Stimulated activated CD4-positive, alpha-beta T cell treated with anti-CD3 and anti-CD28 coated beads, Interleukin-15, amount 100 ng/mL, for 1 hour (primary cell): ENCODE data around the gene SH2B3.

ENCODE experiments used
- DNase-seq, 2 donors: peaks; one replicate each; pipeline ENCODE4 v3.0.0-alpha.2; 2020; ENCODE audit warnings: low read depth in 1 of 2, low spot score in 1 of 2

Gene SH2B3

GRCh38 chr12:111427417-111428074, 21.8 kb downstream of the SH2B3 start:
- DNase-seq = no peak

DNA sequence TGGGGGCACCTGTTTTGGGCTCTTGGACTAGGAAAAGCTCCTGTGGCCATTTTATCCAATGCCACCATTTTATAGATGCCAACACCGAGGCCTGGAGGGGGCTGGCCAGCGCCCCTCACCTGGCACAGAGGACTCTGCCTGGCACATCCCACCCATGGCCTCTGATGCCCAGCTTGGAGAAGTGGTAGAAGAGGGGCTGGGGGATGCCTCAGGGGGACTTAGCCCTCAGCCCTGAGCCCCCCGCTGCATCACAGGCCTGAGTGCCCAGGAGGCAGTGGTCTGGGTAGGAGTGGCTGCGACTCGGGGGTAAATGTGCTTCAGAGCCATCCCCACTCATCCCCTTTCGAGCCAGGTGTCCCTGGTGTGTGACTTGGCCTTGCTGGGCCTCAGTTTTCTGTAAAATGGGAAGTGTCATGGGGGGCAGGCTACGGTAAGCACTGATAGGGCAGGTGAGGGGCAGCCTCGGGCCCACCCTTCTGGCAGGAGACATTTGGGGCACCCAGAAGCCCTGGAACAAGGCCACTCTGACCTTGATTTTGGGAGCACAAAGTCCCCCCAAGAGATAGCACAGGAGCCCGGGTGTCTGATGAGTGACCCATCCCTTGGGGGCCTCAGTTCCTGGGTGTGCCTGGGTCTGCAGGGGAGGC, 22.5 kb downstream of the SH2B3 start:
- no peak for DNase-seq

DNA sequence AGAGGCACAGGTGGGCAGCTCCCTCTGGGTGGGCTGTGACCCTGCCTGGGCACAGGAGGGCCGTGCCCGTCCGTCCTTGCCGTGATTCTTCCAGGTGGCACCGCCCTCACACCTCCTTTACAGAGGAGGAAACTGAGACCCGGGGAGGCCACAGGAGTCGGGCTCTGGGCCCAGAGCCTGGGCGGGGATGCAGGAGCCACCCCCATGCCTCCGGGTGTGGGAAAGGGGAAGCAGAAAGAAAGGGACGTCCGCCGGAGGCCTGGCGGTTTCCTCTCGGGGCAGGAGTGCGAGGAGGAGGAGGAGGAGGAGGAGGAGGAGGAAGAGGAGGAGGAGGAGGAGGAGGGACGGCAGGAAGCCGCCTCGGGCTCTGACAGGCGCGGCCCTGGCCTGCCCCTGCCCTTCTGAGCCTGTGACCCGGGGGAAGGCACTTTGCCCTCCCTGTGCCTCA, 23.0 kb downstream of the SH2B3 start:
- no peak for DNase-seq

- DNase-seq = peak; percentile 44 to 61
Observed at GRCh38 chr12:111429828-111430432, 24.2 kb downstream of the SH2B3 start.

- DNase-seq = peak; percentile 51 to 59
Observed at GRCh38 chr12:111430433-111431353, 25.0 kb downstream of the SH2B3 start.

DNA sequence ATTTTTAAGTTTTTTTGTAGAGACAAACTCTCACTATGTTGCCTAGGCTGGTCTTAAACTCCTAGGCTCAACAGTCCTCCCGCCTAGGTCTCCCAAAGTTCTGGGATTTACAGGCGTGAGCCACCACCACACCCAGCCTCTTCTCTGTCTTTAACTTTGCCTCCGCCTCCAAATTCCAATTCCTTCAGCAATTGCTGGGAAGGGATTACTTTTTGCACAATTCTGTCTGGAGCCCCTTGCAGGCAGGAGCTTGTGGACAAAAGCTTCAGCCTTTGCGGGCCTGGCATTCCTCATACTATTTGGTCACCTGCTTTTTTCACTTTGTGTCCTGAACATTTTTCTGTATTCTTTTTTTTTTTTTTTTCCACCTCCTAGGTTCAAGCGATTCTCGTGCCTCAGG, 26.0 kb downstream of the SH2B3 start:
- no peak for DNase-seq

- DNase-seq = no peak
Observed at GRCh38 chr12:111434049-111434448, 28.3 kb downstream of the SH2B3 start.

GRCh38 chr12:111434680-111435338, 29.1 kb downstream of the SH2B3 start:
- DNase-seq = peak; percentile 67 to 76

DNA sequence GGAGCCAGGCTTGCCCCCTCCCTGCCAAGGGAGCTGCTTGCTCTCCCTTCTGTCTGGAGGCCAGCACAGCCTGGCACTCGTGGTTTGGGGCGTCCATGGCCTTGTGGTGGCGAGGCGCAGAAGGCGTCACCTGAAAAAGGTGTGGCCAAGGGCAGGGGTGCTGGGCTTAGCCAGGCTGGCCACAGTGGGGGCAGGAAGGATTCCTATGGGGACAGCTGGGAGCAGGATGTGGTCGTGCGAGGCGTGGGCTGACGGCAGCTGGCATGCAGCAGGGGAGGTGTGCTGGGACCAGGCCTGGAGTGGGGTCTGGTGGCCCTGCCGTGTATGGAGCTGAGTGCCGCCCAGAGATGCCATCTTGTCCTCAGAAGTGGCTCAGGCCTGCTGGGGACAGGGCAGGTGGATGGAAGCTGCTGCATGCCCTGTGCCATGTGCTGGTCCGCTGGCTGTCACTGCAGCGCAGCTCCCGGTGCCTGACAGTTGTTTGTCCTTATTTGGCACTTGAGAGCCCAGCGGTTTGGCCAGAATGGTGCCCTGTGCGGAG, 30.0 kb downstream of the SH2B3 start:
- no peak for DNase-seq

- DNase-seq = no peak
Observed at GRCh38 chr12:111436266-111436665, 30.5 kb downstream of the SH2B3 start.

DNA sequence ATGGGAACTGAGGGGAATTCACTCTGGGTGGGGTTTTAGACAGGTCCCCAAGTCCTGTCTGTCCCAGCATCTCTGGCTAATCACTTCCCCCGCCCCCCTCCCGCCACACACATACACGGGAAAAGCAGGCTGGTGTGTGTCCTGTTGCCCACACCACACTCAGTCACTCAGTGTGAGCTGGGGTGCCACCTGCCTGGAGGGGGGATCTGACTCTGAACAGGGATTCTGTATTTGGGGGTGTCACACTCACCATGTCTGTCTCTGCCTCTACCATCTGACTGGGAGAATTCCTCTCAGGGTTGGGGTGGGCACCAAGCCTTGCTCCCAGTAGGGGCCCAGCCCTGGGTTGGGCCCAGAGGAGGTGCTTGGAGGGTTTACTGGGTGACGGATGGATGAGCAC, 31.1 kb downstream of the SH2B3 start:
- no peak for DNase-seq

DNA sequence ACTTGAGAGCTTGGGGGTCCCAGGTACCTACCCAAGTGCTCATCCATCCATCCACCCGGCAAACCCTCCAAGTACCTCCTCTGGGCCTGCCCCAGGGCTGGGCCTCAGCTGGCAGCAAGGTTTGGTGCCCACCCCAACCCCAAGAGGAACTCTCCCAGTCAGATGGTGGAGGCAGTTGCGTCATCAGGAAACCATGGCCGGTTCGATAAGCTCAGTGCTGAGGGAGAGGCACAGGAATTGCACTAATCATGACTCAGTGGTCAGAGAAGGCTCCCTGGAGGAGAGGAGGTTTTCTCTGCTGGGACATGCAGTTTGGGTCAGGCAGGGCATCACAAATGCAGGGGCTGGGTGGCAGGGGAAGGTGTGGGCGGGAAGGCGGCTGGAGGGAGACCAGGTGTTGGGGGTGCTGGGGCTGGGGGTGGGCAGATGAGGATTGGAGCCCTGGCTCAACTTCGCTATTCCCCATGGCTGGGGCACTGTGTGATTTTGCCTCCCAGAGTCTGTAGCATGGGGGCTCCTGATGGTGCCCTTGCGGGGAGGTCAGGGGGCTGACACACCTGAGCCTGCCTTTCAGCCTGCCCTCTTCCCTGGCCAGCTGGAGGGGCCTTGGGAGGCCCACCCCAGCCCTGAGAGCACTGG, 32.2 kb downstream of the SH2B3 start:
- DNase-seq = no peak

GRCh38 chr12:111438481-111438880, 32.8 kb downstream of the SH2B3 start:
- peak in 1 of 2 donors; percentile 44 for DNase-seq

GRCh38 chr12:111439657-111440151, 34.0 kb downstream of the SH2B3 start:
- no peak for DNase-seq

- no peak for DNase-seq
Observed at GRCh38 chr12:111440152-111440551, 34.4 kb downstream of the SH2B3 start.

DNA sequence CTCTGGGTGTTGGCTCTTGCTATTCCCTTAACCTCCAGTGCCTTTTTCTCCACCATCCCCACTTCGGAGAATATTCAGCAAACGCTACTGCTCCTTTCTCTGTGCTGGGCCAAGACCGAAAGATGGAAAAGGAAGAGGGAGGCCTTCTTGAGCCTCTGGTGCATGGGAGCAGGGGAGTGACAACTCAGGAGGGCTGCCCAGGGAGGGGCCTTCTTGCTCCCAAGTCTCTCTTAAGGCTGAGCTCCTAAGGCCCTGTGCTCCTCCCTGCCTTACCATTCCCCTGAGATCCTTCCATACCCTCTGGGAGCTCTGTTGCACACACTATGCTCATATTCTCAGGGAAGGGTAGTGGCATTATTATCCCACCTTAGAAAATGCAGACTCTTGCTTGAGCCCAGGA, 34.9 kb downstream of the SH2B3 start:
- DNase-seq = no peak

DNA sequence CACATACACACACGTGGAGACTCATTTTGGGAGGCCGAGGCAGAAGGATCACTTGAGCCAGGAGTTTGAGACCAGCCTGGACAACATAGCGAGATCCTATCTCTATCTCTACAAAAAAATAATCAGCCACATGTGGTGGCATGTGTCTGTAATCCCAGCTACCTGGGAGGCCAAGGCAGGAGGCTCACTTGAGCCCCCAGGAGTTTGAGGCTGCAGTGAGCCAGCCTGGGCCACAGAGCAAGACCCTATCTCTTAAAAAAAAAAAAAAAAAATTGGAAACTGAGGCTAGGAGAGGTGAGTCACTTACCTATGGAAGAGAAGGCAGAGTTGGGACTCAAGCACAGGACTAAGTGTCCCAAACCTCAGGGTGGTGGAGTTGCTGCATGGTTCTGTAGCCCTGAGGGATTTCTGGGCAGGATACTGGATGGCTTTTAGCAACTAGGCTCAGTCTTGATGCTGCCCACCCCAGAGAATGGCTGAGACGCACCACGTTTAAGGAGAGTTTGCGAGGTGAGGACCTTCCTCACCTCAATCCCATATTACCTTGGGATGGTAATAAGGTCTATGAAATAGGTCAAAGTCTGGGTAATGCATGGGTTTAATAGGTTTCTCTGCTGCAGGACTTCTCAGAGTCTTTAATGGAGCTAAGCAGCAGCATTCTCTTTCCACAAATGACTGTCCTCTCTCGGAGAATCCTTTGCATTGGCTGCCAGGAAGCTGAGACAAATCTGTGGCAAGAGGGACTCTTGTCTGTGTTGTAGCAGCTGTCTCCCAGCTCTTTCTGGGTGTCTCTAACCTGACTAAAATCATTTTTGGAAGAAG, 35.6 kb downstream of the SH2B3 start:
- DNase-seq = no peak

GRCh38 chr12:111442301-111443045, 36.8 kb downstream of the SH2B3 start:
- no peak for DNase-seq
